ENCODE results near the gene ADAMTS2. TPM values are rescaled to one million over a fixed set of nuclear protein-coding genes. Genes with fewer than 3 reads are reported as not detected.
A peak's percentile ranks its signal among the peaks of the same experiment; 100 is the strongest.

The ADAMTS2 gene
- total and polyA plus RNA-seq, 2 donors (not counting 1 experiment from before 2014, with no cell fraction given) = 16.2 to 70.2 TPM

DNA sequence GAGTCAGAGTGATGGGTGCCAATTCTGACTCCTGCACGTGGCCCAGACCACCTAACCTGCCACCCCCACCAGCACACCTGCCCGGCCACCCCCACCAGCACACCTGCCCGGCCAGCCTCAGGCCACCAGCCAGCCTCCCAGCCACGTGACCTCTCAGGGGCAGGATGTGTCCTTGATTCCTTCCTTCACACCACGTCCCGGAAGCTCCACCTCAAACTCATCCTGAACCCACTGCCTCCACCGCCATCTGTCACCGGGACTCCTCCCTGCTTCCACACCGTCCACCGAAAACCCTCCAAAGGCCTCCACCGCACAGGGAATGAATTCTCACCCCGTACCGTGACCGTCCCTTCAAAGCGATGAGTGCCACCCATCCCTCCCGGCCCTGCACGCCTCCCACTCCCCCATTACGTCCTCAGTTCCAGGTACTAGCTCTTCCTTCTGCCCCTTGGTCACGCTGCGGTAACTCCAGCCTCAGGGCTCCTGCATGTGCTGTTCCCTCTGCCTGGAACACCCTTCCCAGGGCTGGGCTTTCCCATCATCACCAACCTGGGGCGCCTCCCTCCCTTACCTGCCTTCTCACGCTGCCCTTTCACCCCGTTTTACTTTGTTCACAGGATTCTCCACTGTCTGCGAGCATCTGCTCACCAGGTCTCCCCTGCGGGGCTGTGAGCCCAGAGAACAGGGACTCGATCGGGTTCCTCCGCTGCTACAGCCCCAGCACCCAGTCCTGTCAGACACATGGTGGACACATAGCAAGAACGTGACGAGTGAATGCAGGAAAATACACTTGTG lies 82.9 kb downstream of the ADAMTS2 start:
- no peak overlapping the region for H3K27ac ChIP-seq (ENCODE audit: insufficient read depth, low read length)
- no peak for TF ChIP-seq EZH2 (IDR thresholded peaks at IDR 0.05; ENCODE audit: low read length, missing control alignments)
- TF ChIP-seq CTCF (conservative IDR thresholded peaks at IDR 0.05 in 1 of 2, IDR thresholded peaks at IDR 0.05 in 1 of 2; ENCODE audit: low read depth in 1 of 2, low read length in 2 of 2) = no peak
- peaks cover 51% of the 10 kb centered on the region for H3K4me1 ChIP-seq (ENCODE audit: control insufficient read depth, extremely low read depth, insufficient read depth, low read length)
- no peak for DNase-seq (ENCODE audit: low read depth in 2 of 2)
- no peaks in the 10 kb centered on the region for H4K20me1 ChIP-seq (ENCODE audit: control insufficient read depth, extremely low read depth, insufficient read depth, low read length)
- H3K4me3 ChIP-seq (replicated peaks in 1 of 4; ENCODE audit: control extremely low read depth in 1 of 4, insufficient read depth in 1 of 4, low read depth in 3 of 4, low read length in 4 of 4) = no peak overlapping the region
- peaks cover 2% of the 10 kb centered on the region for H3K36me3 ChIP-seq (ENCODE audit: control insufficient read depth, insufficient read depth, low read length)
- H3K27me3 ChIP-seq (ENCODE audit: control insufficient read depth, insufficient read depth, low read length) = no peaks in the 10 kb centered on the region
- no peak overlapping the region for H2AFZ ChIP-seq (ENCODE audit: low read length)
- no peaks in the 10 kb centered on the region for H3K9me3 ChIP-seq (ENCODE audit: control insufficient read depth, insufficient read depth, low read depth, low read length)
- H3K79me2 ChIP-seq (ENCODE audit: control insufficient read depth, insufficient read depth, low read length) = peaks cover 34% of the 10 kb centered on the region
- no peak overlapping the region for H3K4me2 ChIP-seq (ENCODE audit: extremely low read depth, insufficient read depth, low read length)
- H3K9ac ChIP-seq (ENCODE audit: insufficient read depth, low read length) = no peak overlapping the region

DNA sequence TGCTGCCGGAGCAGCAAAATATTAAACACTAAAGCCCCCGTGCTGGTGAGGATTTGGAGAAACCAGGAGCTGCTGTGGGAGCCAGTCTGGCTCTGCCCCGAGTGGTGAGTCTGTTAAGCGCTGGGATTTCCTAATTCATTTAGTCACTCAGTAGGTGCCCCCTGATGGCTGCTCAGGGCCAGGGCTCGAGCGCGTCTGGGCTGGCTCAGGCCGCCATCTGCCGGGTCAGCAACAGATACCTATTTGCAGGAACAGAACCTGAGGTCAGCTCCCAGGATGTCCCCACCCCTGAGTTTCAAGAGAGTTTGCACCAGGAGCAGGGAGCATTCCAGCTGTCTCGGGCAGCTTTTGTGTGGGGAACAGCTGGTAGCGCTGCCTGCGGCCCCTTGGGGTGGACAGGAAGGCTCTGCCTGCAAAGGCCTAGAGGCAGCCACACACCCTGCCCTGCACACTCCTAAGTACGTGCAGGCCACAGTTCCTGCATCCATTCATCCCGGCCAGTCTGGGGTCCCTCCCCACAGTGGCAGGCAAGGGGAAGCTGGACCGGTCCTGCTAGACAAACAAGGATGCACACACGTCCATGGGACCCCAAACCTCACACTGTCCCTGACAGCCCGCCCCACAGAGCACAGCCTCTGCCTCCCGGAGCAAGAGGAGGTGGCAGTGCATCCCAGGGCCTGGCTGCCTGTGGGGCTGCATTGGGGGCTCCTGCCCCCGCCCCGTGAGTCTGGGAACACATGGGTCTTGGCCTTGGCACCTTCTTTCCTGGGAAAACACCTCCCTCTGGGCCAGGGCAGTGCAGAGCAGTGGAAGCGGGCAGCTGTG lies 83.7 kb downstream of the ADAMTS2 start:
- H3K27me3 ChIP-seq (ENCODE audit: control insufficient read depth, insufficient read depth, low read length) = no peaks in the 10 kb centered on the region
- no peak overlapping the region for H3K9ac ChIP-seq (ENCODE audit: insufficient read depth, low read length)
- no peak overlapping the region for H3K27ac ChIP-seq (ENCODE audit: insufficient read depth, low read length)
- no peaks in the 10 kb centered on the region for H4K20me1 ChIP-seq (ENCODE audit: control insufficient read depth, extremely low read depth, insufficient read depth, low read length)
- DNase-seq (ENCODE audit: low read depth in 2 of 2) = peak in 1 of 2 donors; percentile 59
- peaks cover 43% of the 10 kb centered on the region for H3K4me1 ChIP-seq (ENCODE audit: control insufficient read depth, extremely low read depth, insufficient read depth, low read length)
- H3K4me2 ChIP-seq (ENCODE audit: extremely low read depth, insufficient read depth, low read length) = no peak overlapping the region
- H3K9me3 ChIP-seq (ENCODE audit: control insufficient read depth, insufficient read depth, low read depth, low read length) = no peaks in the 10 kb centered on the region
- H2AFZ ChIP-seq (ENCODE audit: low read length) = no peak overlapping the region
- peaks cover 36% of the 10 kb centered on the region for H3K79me2 ChIP-seq (ENCODE audit: control insufficient read depth, insufficient read depth, low read length)
- H3K36me3 ChIP-seq (ENCODE audit: control insufficient read depth, insufficient read depth, low read length) = peaks cover 2% of the 10 kb centered on the region
- H3K4me3 ChIP-seq (replicated peaks in 1 of 4; ENCODE audit: control extremely low read depth in 1 of 4, insufficient read depth in 1 of 4, low read depth in 3 of 4, low read length in 4 of 4) = no peak overlapping the region
- TF ChIP-seq CTCF (conservative IDR thresholded peaks at IDR 0.05 in 1 of 2, IDR thresholded peaks at IDR 0.05 in 1 of 2; ENCODE audit: low read depth in 1 of 2, low read length in 2 of 2) (peak; percentile 5 to 53), EZH2 (IDR thresholded peaks at IDR 0.05; ENCODE audit: low read length, missing control alignments) (no peak)

DNA sequence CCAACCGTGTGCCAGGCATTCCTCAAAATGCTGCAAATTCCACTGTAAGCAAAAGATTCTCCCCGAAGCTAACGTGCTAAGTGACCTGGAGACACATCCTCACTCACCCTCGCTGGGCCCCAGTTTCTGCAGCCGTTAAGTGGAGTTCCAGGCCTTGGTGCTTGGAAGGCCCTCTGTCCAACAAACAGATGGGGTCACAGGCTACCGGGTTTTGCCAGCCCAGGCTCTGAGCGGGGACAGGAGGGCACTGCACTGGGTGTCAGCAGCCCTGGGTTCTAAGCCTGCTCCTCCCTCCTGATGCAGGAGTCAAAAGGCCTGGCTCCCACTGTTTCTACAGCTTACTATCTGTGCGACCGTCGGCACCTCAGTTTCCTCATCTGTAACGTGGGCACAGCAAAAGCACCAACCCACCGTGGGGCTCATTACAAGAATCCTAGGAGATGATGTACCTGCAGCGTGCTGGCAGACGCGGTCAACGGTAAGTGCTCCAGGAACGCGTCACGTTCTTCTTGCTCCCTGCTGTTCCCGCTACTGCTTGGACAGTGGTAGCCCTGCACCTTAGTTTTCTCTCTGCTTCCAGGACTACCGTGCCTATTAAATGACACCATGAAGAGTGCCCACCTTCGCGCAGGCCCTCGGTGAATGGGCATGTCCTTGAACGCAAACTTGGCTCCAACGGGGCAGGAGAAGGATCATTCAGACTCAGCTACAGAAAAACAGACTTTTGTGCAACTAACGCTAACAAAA lies 84.8 kb downstream of the ADAMTS2 start:
- TF ChIP-seq EZH2 (IDR thresholded peaks at IDR 0.05; ENCODE audit: low read length, missing control alignments) (no peak), CTCF (conservative IDR thresholded peaks at IDR 0.05 in 1 of 2, IDR thresholded peaks at IDR 0.05 in 1 of 2; ENCODE audit: low read depth in 1 of 2, low read length in 2 of 2) (no peak)
- Histone ChIP-seq H3K9ac (ENCODE audit: insufficient read depth, low read length) (peak overlapping the region; percentile 8), H2AFZ (ENCODE audit: low read length) (no peak overlapping the region), H3K36me3 (ENCODE audit: control insufficient read depth, insufficient read depth, low read length) (peaks cover 8% of the 10 kb centered on the region), H3K79me2 (ENCODE audit: control insufficient read depth, insufficient read depth, low read length) (peaks cover 44% of the 10 kb centered on the region), H3K4me3 (replicated peaks in 1 of 4; ENCODE audit: control extremely low read depth in 1 of 4, insufficient read depth in 1 of 4, low read depth in 3 of 4, low read length in 4 of 4) (no peak overlapping the region), H4K20me1 (ENCODE audit: control insufficient read depth, extremely low read depth, insufficient read depth, low read length) (no peaks in the 10 kb centered on the region), H3K4me1 (ENCODE audit: control insufficient read depth, extremely low read depth, insufficient read depth, low read length) (peaks cover 35% of the 10 kb centered on the region), H3K9me3 (ENCODE audit: control insufficient read depth, insufficient read depth, low read depth, low read length) (no peaks in the 10 kb centered on the region), H3K27ac (ENCODE audit: insufficient read depth, low read length) (peak overlapping the region; percentile 82), H3K27me3 (ENCODE audit: control insufficient read depth, insufficient read depth, low read length) (no peaks in the 10 kb centered on the region), H3K4me2 (ENCODE audit: extremely low read depth, insufficient read depth, low read length) (no peak overlapping the region)
- DNase-seq (ENCODE audit: low read depth in 2 of 2) = no peak
